K562 (cell line): ENCODE data around the gene UGP2. TPM values are rescaled to one million over a fixed set of nuclear protein-coding genes. Genes with fewer than 3 reads are reported as not detected.

Source experiments
- ATAC-seq: fragments of 200-7000 bp; cut with Tn5 transposase; 3 replicates; pipeline ENCODE4 v1.9.1; 2020; ENCODE audit warnings: moderate library complexity
- BruUV-seq: library from RNA; stranded (reverse); fragments of 400-500 nt; replicated peaks from 2 replicates; lab custom pipeline; 2021; lab: Mats Ljungman, UMichigan
- CTCF ChIA-PET: fragments of 300-600 bp; formaldehyde crosslinking; extraction: SDS; loops from one replicate; lab custom pipeline; 2021; ENCODE audit warnings: low intra/inter-chr PET ratio; lab: Yijun Ruan, JAX
- POLR2A ChIA-PET: fragments of 300-600, 350-650 bp; sonication (Branson Sonifier 250); formaldehyde crosslinking; extraction: SDS; loops from one replicate; lab custom pipeline; 2021; ENCODE audit warnings: antibody characterized with exemption, inconsistent platforms; lab: Yijun Ruan, JAX
- DNase-seq, 4 experiments: peaks; one replicate each; pipeline versions ENCODE4 v3.0.0 to v3.0.0-alpha.2; 2011 to 2018; ENCODE audit warnings: low spot score in 3 of 4, mixed read lengths in 3 of 4; ENCODE audit errors: extremely low read depth in 1 of 4
- FAIRE-seq: peaks from 2 replicates; lab custom pipeline; 2011; peaks lifted over from hg19 to GRCh38; lab: Jason Lieb, UNC
- H2AFZ ChIP-seq: 2 replicates; pipeline ENCODE4 v1.6.0; 2011; ENCODE audit warnings: low read depth, low read length, control low read depth, inconsistent platforms
- H3K27ac ChIP-seq: fragments of 200-600 bp; 3 replicates; pipeline ENCODE4 v1.8.0; 2011; ENCODE audit warnings: low read depth, mild to moderate bottlenecking, control low read depth, inconsistent platforms, low read length, moderate library complexity, mixed read lengths; ENCODE audit errors: extremely low read depth
- H3K27me3 ChIP-seq, 2 experiments: fragments of 300-600 bp in 1 of 2; 2 replicates in 1 of 2; 3 replicates in 1 of 2; pipeline versions ENCODE4 v1.6.0 to v1.8.0; 2011; ENCODE audit warnings: inconsistent platforms in 2 of 2, low read length in 2 of 2, mild to moderate bottlenecking in 1 of 2, mixed read lengths in 1 of 2, moderate library complexity in 1 of 2; ENCODE audit not compliant: control insufficient read depth in 2 of 2, insufficient read depth in 2 of 2
- H3K36me3 ChIP-seq: fragments of 300-600 bp; 3 replicates; pipeline ENCODE4 v1.8.0; 2011; ENCODE audit warnings: mild to moderate bottlenecking, low read length, inconsistent platforms; ENCODE audit not compliant: control insufficient read depth, insufficient read depth
- H3K4me1 ChIP-seq, 2 experiments: fragments of 200-600 bp in 1 of 2; replicated peaks in 1 of 2; 2 replicates in 1 of 2; 3 replicates in 1 of 2; pipeline versions ENCODE4 v1.5.1 to v1.8.0; 2011; ENCODE audit warnings: inconsistent platforms in 2 of 2, low read length in 2 of 2, mild to moderate bottlenecking in 1 of 2, mixed read lengths in 1 of 2, moderate library complexity in 1 of 2; ENCODE audit not compliant: control insufficient read depth in 2 of 2, insufficient read depth in 2 of 2
- H3K4me2 ChIP-seq: 2 replicates; pipeline ENCODE4 v1.6.1; 2011; ENCODE audit warnings: low read length, control low read depth, inconsistent platforms, mixed read lengths; ENCODE audit not compliant: insufficient read depth
- H3K4me3 ChIP-seq: fragments of 200-600 bp; sonication (generic), shearing (Covaris generic); 2 replicates; pipeline ENCODE4 v1.5.1; 2016; ENCODE audit warnings: control low read depth, inconsistent platforms
- H3K79me2 ChIP-seq: fragments of 200-600 bp; 3 replicates; pipeline ENCODE4 v1.8.0; 2011; ENCODE audit warnings: low read length, inconsistent platforms; ENCODE audit not compliant: control insufficient read depth, insufficient read depth
- H3K9ac ChIP-seq, 2 experiments: 2 replicates each; pipeline versions ENCODE4 v1.6.0 to v1.6.1; 2011; ENCODE audit warnings: low read depth in 2 of 2, low read length in 2 of 2, control low read depth in 1 of 2, inconsistent platforms in 1 of 2, mild to moderate bottlenecking in 1 of 2, mixed read lengths in 1 of 2; ENCODE audit not compliant: insufficient read depth in 1 of 2
- H3K9me1 ChIP-seq: one replicate; pipeline ENCODE4 v1.6.0; 2011; ENCODE audit warnings: inconsistent platforms, mild to moderate bottlenecking, low read length, moderate library complexity; ENCODE audit not compliant: control insufficient read depth, insufficient read depth
- H3K9me3 ChIP-seq: replicated peaks from 2 replicates; pipeline ENCODE4 v1.5.1; 2011; ENCODE audit warnings: low read depth, low read length, inconsistent platforms; ENCODE audit not compliant: control insufficient read depth, insufficient read depth
- H4K20me1 ChIP-seq: replicated peaks from 2 replicates; pipeline ENCODE4 v1.6.1; 2011; ENCODE audit warnings: low read length, inconsistent platforms, mixed read lengths; ENCODE audit not compliant: control insufficient read depth, insufficient read depth
- CAMTA2 ChIP-seq: fragments of 250-450 bp; sonication (Bioruptor Pico); conservative IDR thresholded peaks from 2 replicates; pipeline ENCODE4 v1.5.1; 2022
- CHCHD3 ChIP-seq: fragments of 250-450 bp; sonication (Bioruptor Pico); IDR thresholded peaks from 2 replicates; pipeline ENCODE4 v2.1.2; 2022; ENCODE audit warnings: mild to moderate bottlenecking
- FOXO4 ChIP-seq: fragments of 450-650 bp; formaldehyde crosslinking; IDR thresholded peaks from 2 replicates; pipeline ENCODE4 v1.4.0; 2020; ENCODE audit warnings: mild to moderate bottlenecking, moderate library complexity
- MLX ChIP-seq, 2 experiments: fragments of 450-650 bp in 1 of 2; sonication (generic) in 1 of 2; formaldehyde crosslinking; conservative IDR thresholded peaks; 2 replicates each; pipeline versions ENCODE4 v1.4.0 to v1.8.1; 2020 to 2022; ENCODE audit warnings: mild to moderate bottlenecking in 1 of 2, missing genetic modification reagents in 1 of 2
- PHB2 ChIP-seq: fragments of 450-650 bp; IDR thresholded peaks from 2 replicates; pipeline ENCODE4 v1.6.1; 2017; ENCODE audit warnings: low read depth
- PHTF2 ChIP-seq: fragments of 250-450 bp; sonication (Bioruptor Pico); IDR thresholded peaks from 2 replicates; pipeline ENCODE4 v1.5.0; 2021; ENCODE audit warnings: mild to moderate bottlenecking
- TCF15 ChIP-seq: fragments of 250-450 bp; sonication (Bioruptor Pico); IDR thresholded peaks from 2 replicates; pipeline ENCODE4 v1.8.0; 2022; ENCODE audit warnings: moderate library complexity, mild to moderate bottlenecking, inconsistent platforms
- WHSC1 ChIP-seq: IDR thresholded peaks from one replicate; pipeline ENCODE4 v1.6.1; 2012; ENCODE audit warnings: low read length, control low read depth, inconsistent platforms
- YBX1 ChIP-seq: fragments of 450-650 bp; IDR thresholded peaks from 2 replicates; pipeline ENCODE4 v1.7.1; 2016; ENCODE audit warnings: mild to moderate bottlenecking
- ZNF24 ChIP-seq: fragments of 450-650 bp; IDR thresholded peaks from 2 replicates; pipeline ENCODE4 v1.6.1; 2016
- ZNF778 ChIP-seq: fragments of 450-650 bp; formaldehyde crosslinking; IDR thresholded peaks from 2 replicates; pipeline ENCODE4 v1.4.0; 2020; ENCODE audit warnings: mild to moderate bottlenecking, moderate library complexity
- WGBS: fragments of 100-300 bp; shearing (Covaris generic); methylation state at CpG from one replicate; pipeline ENCODE4 v1.1.6; 2016; ENCODE audit warnings: low coverage, mixed read lengths; ENCODE audit not compliant: insufficient coverage; ENCODE audit errors: missing lambda C conversion rate; 5-methylcytosine and 5-hydroxymethylcytosine counted together
- in situ Hi-C: fragments of 300-500 bp; cut with MboI; formaldehyde crosslinking; loops from 4 replicates; pipeline ENCODE4 v1.15.0; 2018; ENCODE audit warnings: inconsistent platforms, mixed read lengths
- intact Hi-C: fragments of 100-400 bp; cut with micrococcal nuclease; formaldehyde crosslinking; loops from 2 replicates; pipeline ENCODE4 v1.14.2; 2022
- polyA plus RNA-seq, 8 experiments: library from polyadenylated mRNA; depleted of rRNA in 4 of 8; stranded (reverse) in 5 of 8; unstranded in 3 of 8; fragments of >200 nt; fragmentation: Nextera tagmentation in 2 of 8; fragmentation: Illumina TruSeq in 1 of 8; extraction: Ambion mirVana in 2 of 8; extraction: Trizol in 1 of 8; gene quantifications; 2 replicates each; pipeline versions ENCODE4 v1.2.1 to v1.2.3, GENCODE V29; 2011 to 2014; ENCODE audit warnings: inconsistent platforms in 1 of 8, missing spikeins in 1 of 8
- total RNA-seq, 7 experiments: library from RNA; depleted of rRNA in 6 of 7; stranded (reverse); fragments of >200 nt in 6 of 7; fragmentation: Illumina TruSeq in 2 of 7; extraction: Trizol in 2 of 7; gene quantifications; 2 replicates each; pipeline versions ENCODE4 v1.2.1 to v1.2.3, GENCODE V29; 2011 to 2021; ENCODE audit warnings: low replicate concordance in 1 of 7

Gene UGP2
- total and polyA plus RNA-seq, 9 of the 15 experiments (the other 6 are each of a cell fraction or from before 2014, with no cell fraction given): 25.2 to 69.3 (median 58.9) TPM

GRCh38 chr2:63831176-63831575, 10.5 kb upstream of the UGP2 start:
- POLR2A ChIA-PET: no interaction called here
- no peaks in the 10 kb centered on the region for H3K9me3 ChIP-seq
- no peak for FAIRE-seq
- 0% methylated on average over 1 of the region's 1 CpG for WGBS
- no peak for ATAC-seq
- H3K4me2 ChIP-seq: no peak overlapping the region
- H3K27ac ChIP-seq: no peak overlapping the region
- DNase-seq: no peak
- no peak overlapping the region for H3K9ac ChIP-seq
- H3K4me1 ChIP-seq: no peaks in the 10 kb centered on the region
- H3K4me3 ChIP-seq: no peak overlapping the region
- no peaks in the 10 kb centered on the region for H4K20me1 ChIP-seq
- H2AFZ ChIP-seq: no peak overlapping the region
- no peaks in the 10 kb centered on the region for H3K36me3 ChIP-seq
- TF ChIP-seq CAMTA2 (CRISPR knock-in tag): no peak
- in situ Hi-C loops (no loop called here), intact Hi-C loops (no loop called here)
- no peaks in the 10 kb centered on the region for H3K79me2 ChIP-seq
- CTCF ChIA-PET: no interaction called here
- no TSS peak for BruUV-seq
- H3K27me3 ChIP-seq: no peaks in the 10 kb centered on the region
- no peaks in the 10 kb centered on the region for H3K9me1 ChIP-seq

GRCh38 chr2:63834401-63834800, 7.3 kb upstream of the UGP2 start:
- DNase-seq (no peak), ATAC-seq (no peak), FAIRE-seq (no peak)
- in situ Hi-C loops: no loop called here
- no peak overlapping the region for H2AFZ ChIP-seq
- BruUV-seq: no TSS peak
- no peaks in the 10 kb centered on the region for H3K9me1 ChIP-seq
- H4K20me1 ChIP-seq: no peaks in the 10 kb centered on the region
- no peaks in the 10 kb centered on the region for H3K79me2 ChIP-seq
- H3K9me3 ChIP-seq: no peaks in the 10 kb centered on the region
- no peak overlapping the region for H3K9ac ChIP-seq
- TF ChIP-seq PHB2: no peak
- TF ChIP-seq TCF15 (CRISPR knock-in tag): no peak
- TF ChIP-seq YBX1: no peak
- TF ChIP-seq FOXO4: no peak
- no peak for TF ChIP-seq ZNF778
- TF ChIP-seq WHSC1: no peak
- no peak for TF ChIP-seq MLX (CRISPR knock-in tag; conservative IDR thresholded peaks at IDR 0.05)
- TF ChIP-seq ZNF24: no peak
- TF ChIP-seq CHCHD3 (CRISPR knock-in tag): no peak
- TF ChIP-seq PHTF2 (CRISPR knock-in tag): no peak
- intact Hi-C loops: no loop called here
- no peak overlapping the region for H3K4me3 ChIP-seq
- no peak overlapping the region for H3K27ac ChIP-seq
- no peak overlapping the region for H3K4me2 ChIP-seq
- no peaks in the 10 kb centered on the region for H3K27me3 ChIP-seq
- ChIA-PET POLR2A (interaction anchor here (1.2 kb wide), 1 partner anchor 13 kb away, joined by 4 read pairs; no protein-coding TSS in a partner anchor), CTCF (no interaction called here)
- 41% methylated on average over 2 of the region's 2 CpGs for WGBS
- H3K36me3 ChIP-seq: no peaks in the 10 kb centered on the region
- no peaks in the 10 kb centered on the region; a peak in 1 of 5 replicates for H3K4me1 ChIP-seq
